MCF 10A (cell line): ENCODE results near the gene CUZD1. TPM values are rescaled to one million over a fixed set of nuclear protein-coding genes. Genes with fewer than 3 reads are reported as not detected.

Experiments
- BruUV-seq: library from RNA; stranded (reverse); fragments of 400-500 nt; replicated peaks from 2 replicates; lab custom pipeline; 2021; lab: Mats Ljungman, UMichigan
- CTCF ChIA-PET: fragments of 300-600 bp; sonication (Branson Sonifier 250); formaldehyde crosslinking; extraction: SDS; loops from one replicate; lab custom pipeline; 2021; ENCODE audit warnings: antibody characterized with exemption, inconsistent platforms; lab: Yijun Ruan, JAX
- POLR2A ChIA-PET: fragments of 300-600, 350-650 bp; sonication (Branson Sonifier 250); formaldehyde crosslinking; extraction: SDS; loops from one replicate; lab custom pipeline; 2020; ENCODE audit warnings: antibody characterized with exemption, inconsistent platforms; lab: Yijun Ruan, JAX
- DNase-seq: peaks from one replicate; pipeline ENCODE4 v3.0.0-alpha.2; 2018; ENCODE audit not compliant: unreplicated experiment
- H3K27ac Mint-ChIP-seq: one replicate; pipeline ENCODE4 v1.8.0; 2022; ENCODE audit warnings: mild to moderate bottlenecking, low read depth, mixed read lengths; ENCODE audit not compliant: unreplicated experiment
- H3K27me3 Mint-ChIP-seq: one replicate; pipeline ENCODE4 v1.8.0; 2022; ENCODE audit warnings: mixed read lengths; ENCODE audit not compliant: insufficient read depth, unreplicated experiment
- H3K36me3 Mint-ChIP-seq: one replicate; pipeline ENCODE4 v1.8.0; 2022; ENCODE audit warnings: mild to moderate bottlenecking, moderate library complexity, mixed read lengths; ENCODE audit not compliant: insufficient read depth, unreplicated experiment
- H3K4me1 Mint-ChIP-seq: one replicate; pipeline ENCODE4 v1.8.0; 2022; ENCODE audit warnings: mixed read lengths; ENCODE audit not compliant: insufficient read depth, unreplicated experiment
- H3K4me3 Mint-ChIP-seq: one replicate; pipeline ENCODE4 v1.8.0; 2022; ENCODE audit warnings: mild to moderate bottlenecking, moderate library complexity, mixed read lengths; ENCODE audit not compliant: unreplicated experiment
- H3K9me3 Mint-ChIP-seq: one replicate; pipeline ENCODE4 v1.8.0; 2022; ENCODE audit warnings: mixed read lengths; ENCODE audit not compliant: unreplicated experiment
- intact Hi-C: fragments of 100-400 bp; cut with micrococcal nuclease; formaldehyde crosslinking; loops from 2 replicates; pipeline ENCODE4 v1.14.1; 2022
- total RNA-seq: library from RNA; stranded (reverse); gene quantifications from 2 replicates; pipeline ENCODE4 v1.2.3, GENCODE V29; 2022
- TF ChIP-seq, protein P1 (sequence below): fragments of 200-600 bp; IDR thresholded peaks from one replicate; pipeline ENCODE4 v1.8.0; 2022; ENCODE audit warnings: antibody characterized with exemption, mild to moderate bottlenecking; ENCODE audit not compliant: unreplicated experiment

The CUZD1 gene
- total RNA-seq, 1 experiment from 2014 or later, result 1.1 TPM

- Mint-ChIP-seq H3K27ac (no peak overlapping the region), H3K4me3 (no peak overlapping the region), H3K9me3 (no peaks in the 10 kb centered on the region), H3K36me3 (no peaks in the 10 kb centered on the region), H3K27me3 (peaks cover 62% of the 10 kb centered on the region), H3K4me1 (no peaks in the 10 kb centered on the region)
- ChIA-PET CTCF (no interaction called here), POLR2A (no interaction called here)
- intact Hi-C loops, result no loop called here
- no TSS peak for BruUV-seq
- TF ChIP-seq, protein P1, sequence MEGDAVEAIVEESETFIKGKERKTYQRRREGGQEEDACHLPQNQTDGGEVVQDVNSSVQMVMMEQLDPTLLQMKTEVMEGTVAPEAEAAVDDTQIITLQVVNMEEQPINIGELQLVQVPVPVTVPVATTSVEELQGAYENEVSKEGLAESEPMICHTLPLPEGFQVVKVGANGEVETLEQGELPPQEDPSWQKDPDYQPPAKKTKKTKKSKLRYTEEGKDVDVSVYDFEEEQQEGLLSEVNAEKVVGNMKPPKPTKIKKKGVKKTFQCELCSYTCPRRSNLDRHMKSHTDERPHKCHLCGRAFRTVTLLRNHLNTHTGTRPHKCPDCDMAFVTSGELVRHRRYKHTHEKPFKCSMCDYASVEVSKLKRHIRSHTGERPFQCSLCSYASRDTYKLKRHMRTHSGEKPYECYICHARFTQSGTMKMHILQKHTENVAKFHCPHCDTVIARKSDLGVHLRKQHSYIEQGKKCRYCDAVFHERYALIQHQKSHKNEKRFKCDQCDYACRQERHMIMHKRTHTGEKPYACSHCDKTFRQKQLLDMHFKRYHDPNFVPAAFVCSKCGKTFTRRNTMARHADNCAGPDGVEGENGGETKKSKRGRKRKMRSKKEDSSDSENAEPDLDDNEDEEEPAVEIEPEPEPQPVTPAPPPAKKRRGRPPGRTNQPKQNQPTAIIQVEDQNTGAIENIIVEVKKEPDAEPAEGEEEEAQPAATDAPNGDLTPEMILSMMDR, result no peak
- no peak for DNase-seq
These were observed 49.7 kb downstream of the CUZD1 start for GRCh38 chr10:122795924-122796323.

GRCh38 chr10:122786269-122786668, 59.4 kb downstream of the CUZD1 start:
- TF ChIP-seq, protein P1, result no peak
- Mint-ChIP-seq H3K4me3 (no peak overlapping the region), H3K36me3 (no peaks in the 10 kb centered on the region), H3K4me1 (no peaks in the 10 kb centered on the region), H3K27ac (no peak overlapping the region), H3K9me3 (no peaks in the 10 kb centered on the region), H3K27me3 (peaks cover 37% of the 10 kb centered on the region)
- no TSS peak for BruUV-seq
- intact Hi-C loops, result no loop called here
- CTCF ChIA-PET, result no interaction called here
- POLR2A ChIA-PET, result no interaction called here
- peak; percentile 65 for DNase-seq

GRCh38 chr10:122782911-122783310, 62.7 kb downstream of the CUZD1 start:
- H3K9me3 Mint-ChIP-seq, result no peaks in the 10 kb centered on the region
- peaks cover 43% of the 10 kb centered on the region for H3K27me3 Mint-ChIP-seq
- TF ChIP-seq, protein P1, result no peak
- ChIA-PET CTCF (interaction anchor here (0.6 kb wide), 1 partner anchor 563 kb away, joined by 3 read pairs; no protein-coding TSS in a partner anchor), POLR2A (no interaction called here)
- no peaks in the 10 kb centered on the region for H3K4me1 Mint-ChIP-seq
- no peak overlapping the region for H3K27ac Mint-ChIP-seq
- BruUV-seq, result no TSS peak
- no peak overlapping the region for H3K4me3 Mint-ChIP-seq
- no peaks in the 10 kb centered on the region for H3K36me3 Mint-ChIP-seq
- intact Hi-C loops, result no loop called here
- DNase-seq, result no peak

Other genes starting within 250 kb of the CUZD1 start
- not detected in 2 replicates for gene C10orf120, start 146.0 kb downstream of the CUZD1 start, total RNA-seq
- 17.1 and 23.7 TPM in 2 replicates for gene FAM24B, start 33.7 kb upstream of the CUZD1 start, total RNA-seq
- not detected in 2 replicates for gene FAM24A, start 64.8 kb upstream of the CUZD1 start, total RNA-seq
- 11.7 and 13.6 TPM in 2 replicates for gene C10orf88, start 108.4 kb upstream of the CUZD1 start, total RNA-seq
- gene PSTK, start 134.5 kb upstream of the CUZD1 start, total RNA-seq, result 6.5 and 8.3 TPM in 2 replicates
- 10.3 and 16.4 TPM in 2 replicates for gene IKZF5, start 162.9 kb upstream of the CUZD1 start, total RNA-seq
- gene ACADSB, start 163.1 kb upstream of the CUZD1 start, total RNA-seq, result 11.9 and 15.7 TPM in 2 replicates